Measurements from ENCODE around the gene NISCH. TPM values are rescaled to one million over a fixed set of nuclear protein-coding genes. Genes with fewer than 3 reads are reported as not detected.

NISCH gene
- total and polyA plus RNA-seq, 2 experiments from 2014 or later, result 18.4 to 76.4 TPM

- no peak for TF ChIP-seq ZNF462 (CRISPR knock-in tag; IDR thresholded peaks at IDR 0.05)
- no peak for TF ChIP-seq EZH2 (IDR thresholded peaks at IDR 0.05; ENCODE audit: low read depth, unreplicated experiment)
- TF ChIP-seq ETS1 (IDR thresholded peaks at IDR 0.05), result no peak
- TF ChIP-seq CREB1 (CRISPR knock-in tag; IDR thresholded peaks at IDR 0.05; ENCODE audit: low read depth), result no peak
- no peak for TF ChIP-seq CTCF (conservative IDR thresholded peaks at IDR 0.05; ENCODE audit: low read depth in 2 of 2)
- TF ChIP-seq POLR2AphosphoS5 (IDR thresholded peaks at IDR 0.05; ENCODE audit: low read depth), result no peak
- no peak for TF ChIP-seq JUNB (IDR thresholded peaks at IDR 0.05; ENCODE audit: unreplicated experiment)
Measured at GRCh38 chr3:52520141-52520667, 64.8 kb downstream of the NISCH start (continued).

All from GM23338 (cell line).